HepG2 (cell line): Measurements from ENCODE around the gene HACD2. TPM values are rescaled to one million over a fixed set of nuclear protein-coding genes. Genes with fewer than 3 reads are reported as not detected.

ENCODE experiments used
- ATAC-seq: fragments of 200-7000 bp; cut with Tn5 transposase; 3 replicates; pipeline ENCODE4 v1.9.1; 2020; ENCODE audit warnings: mild to moderate bottlenecking, moderate library complexity
- BruUV-seq: library from RNA; stranded (reverse); fragments of 400-500 nt; replicated peaks from 2 replicates; lab custom pipeline; 2021; lab: Mats Ljungman, UMichigan
- CTCF ChIA-PET: fragments of 300-600 bp; formaldehyde crosslinking; extraction: SDS; loops from one replicate; lab custom pipeline; 2021; ENCODE audit warnings: low total read pairs, inconsistent platforms, low intra/inter-chr PET ratio; lab: Yijun Ruan, JAX
- POLR2A ChIA-PET: fragments of 350-600 bp; sonication (Branson Sonifier 250); formaldehyde crosslinking; loops from one replicate; lab custom pipeline; 2020; ENCODE audit warnings: antibody characterized with exemption, inconsistent platforms; lab: Yijun Ruan, JAX
- DNase-seq: peaks from one replicate; pipeline ENCODE4 v3.0.0-alpha.2; 2015; ENCODE audit warnings: low spot score
- FAIRE-seq: peaks from 3 replicates; lab custom pipeline; 2011; peaks lifted over from hg19 to GRCh38; lab: Jason Lieb, UNC
- H2AFZ ChIP-seq: one replicate; pipeline ENCODE4 v1.6.1; 2011; ENCODE audit warnings: low read length, inconsistent platforms
- H3K27ac ChIP-seq: fragments of 300-600 bp; 3 replicates; pipeline ENCODE4 v1.8.0; 2011; ENCODE audit warnings: mixed run types, mild to moderate bottlenecking, mixed read lengths, low read length, inconsistent platforms; ENCODE audit not compliant: insufficient read depth; ENCODE audit errors: extremely low read length
- H3K27me3 ChIP-seq, 2 experiments: fragments of 200-600 bp in 1 of 2; 2 replicates in 1 of 2; 3 replicates in 1 of 2; pipeline versions ENCODE4 v1.6.0 to v1.8.0; 2011; ENCODE audit warnings: low read length in 2 of 2, mild to moderate bottlenecking in 2 of 2, moderate library complexity in 2 of 2, inconsistent platforms in 1 of 2; ENCODE audit not compliant: insufficient read depth in 2 of 2, control insufficient read depth in 1 of 2
- H3K36me3 ChIP-seq, 2 experiments: fragments of 200-600 bp in 1 of 2; replicated peaks in 1 of 2; 2 replicates in 1 of 2; 3 replicates in 1 of 2; pipeline versions ENCODE4 v1.5.1 to v1.8.0; 2011; ENCODE audit warnings: low read length in 2 of 2, inconsistent platforms in 1 of 2; ENCODE audit not compliant: insufficient read depth in 2 of 2, control insufficient read depth in 1 of 2
- H3K4me1 ChIP-seq: 2 replicates; pipeline ENCODE4 v1.5.1; 2012; ENCODE audit warnings: low read length, inconsistent platforms; ENCODE audit not compliant: insufficient read depth
- H3K4me2 ChIP-seq: 2 replicates; pipeline ENCODE4 v1.6.0; 2011; ENCODE audit warnings: low read depth, low read length, inconsistent platforms
- H3K4me3 ChIP-seq, 3 experiments: fragments of 200-600 bp in 1 of 3; sonication (generic), shearing (Covaris generic) in 1 of 3; replicated peaks in 1 of 3; 2 replicates each; pipeline ENCODE4 v1.5.1; 2011 to 2016; ENCODE audit warnings: low read length in 3 of 3, inconsistent platforms in 2 of 3, low read depth in 2 of 3, mild to moderate bottlenecking in 2 of 3, control low read depth in 1 of 3, mixed read lengths in 1 of 3; ENCODE audit not compliant: insufficient read depth in 1 of 3
- H3K79me2 ChIP-seq: one replicate; pipeline ENCODE4 v1.6.1; 2011; ENCODE audit warnings: low read length, inconsistent platforms; ENCODE audit not compliant: insufficient read depth
- H3K9ac ChIP-seq: 2 replicates; pipeline ENCODE4 v1.6.0; 2011; ENCODE audit warnings: mild to moderate bottlenecking, low read depth, low read length, inconsistent platforms; ENCODE audit not compliant: insufficient read depth
- H3K9me3 ChIP-seq: 2 replicates; pipeline ENCODE4 v1.5.1; 2012; ENCODE audit warnings: mild to moderate bottlenecking, low read length
- H4K20me1 ChIP-seq: 2 replicates; pipeline ENCODE4 v1.6.0; 2011; ENCODE audit warnings: inconsistent platforms, mild to moderate bottlenecking, low read length, moderate library complexity; ENCODE audit not compliant: insufficient read depth
- ATF4 ChIP-seq, 2 experiments: fragments of 450-650 bp in 1 of 2; sonication (generic) in 1 of 2; formaldehyde crosslinking; IDR thresholded peaks; 2 replicates each; pipeline versions ENCODE4 v1.5.0 to v1.8.0; 2020 to 2022; ENCODE audit warnings: mild to moderate bottlenecking in 1 of 2, missing genetic modification reagents in 1 of 2
- BCL3 ChIP-seq: sonication (generic); formaldehyde crosslinking; IDR thresholded peaks from 2 replicates; pipeline ENCODE4 v1.5.1; 2020; ENCODE audit warnings: mild to moderate bottlenecking, missing genetic modification reagents, moderate library complexity
- FOXA3 ChIP-seq: IDR thresholded peaks from 2 replicates; pipeline ENCODE4 v1.6.1; 2016; ENCODE audit warnings: missing genetic modification reagents, missing compliant biosample characterization
- TBL1XR1 ChIP-seq: fragments of 150-350 bp; IDR thresholded peaks from 2 replicates; pipeline ENCODE4 v1.6.1; 2014; ENCODE audit warnings: borderline replicate concordance, low read length; ENCODE audit not compliant: partially characterized antibody
- ZBTB44 ChIP-seq: sonication (generic); formaldehyde crosslinking; IDR thresholded peaks from 2 replicates; pipeline ENCODE4 v1.4.0; 2020; ENCODE audit warnings: missing genetic modification reagents
- ZC3H4 ChIP-seq: sonication (generic); formaldehyde crosslinking; IDR thresholded peaks from 2 replicates; pipeline ENCODE4 v1.4.0; 2020; ENCODE audit warnings: missing genetic modification reagents, borderline replicate concordance
- ZEB1 ChIP-seq: IDR thresholded peaks from 2 replicates; pipeline ENCODE4 v1.6.1; 2012; ENCODE audit warnings: mild to moderate bottlenecking, low read depth, inconsistent platforms; ENCODE audit not compliant: insufficient replicate concordance
- ZMYM4 ChIP-seq: sonication (generic); formaldehyde crosslinking; IDR thresholded peaks from 2 replicates; pipeline ENCODE4 v1.8.1; 2023; ENCODE audit warnings: mild to moderate bottlenecking, missing genetic modification reagents
- ZNF235 ChIP-seq: sonication (generic); formaldehyde crosslinking; IDR thresholded peaks from 2 replicates; pipeline ENCODE4 v1.8.1; 2023; ENCODE audit warnings: mild to moderate bottlenecking, missing genetic modification reagents, borderline replicate concordance
- ZNF331 ChIP-seq: sonication (generic); formaldehyde crosslinking; IDR thresholded peaks from 2 replicates; pipeline ENCODE4 v1.4.0; 2020; ENCODE audit warnings: missing genetic modification reagents
- ZNF546 ChIP-seq: sonication (generic); formaldehyde crosslinking; conservative IDR thresholded peaks from 2 replicates; pipeline ENCODE4 v1.8.1; 2023; ENCODE audit warnings: mild to moderate bottlenecking, missing genetic modification reagents
- ZNF761 ChIP-seq: sonication (generic); formaldehyde crosslinking; conservative IDR thresholded peaks from 2 replicates; pipeline ENCODE4 v1.4.0; 2020; ENCODE audit warnings: mild to moderate bottlenecking, missing genetic modification reagents
- WGBS: methylation state at CpG from one replicate; pipeline ENCODE4 v1.1.6; 2017; ENCODE audit warnings: low lambda C conversion rate; 5-methylcytosine and 5-hydroxymethylcytosine counted together
- in situ Hi-C: cut with HindIII; loops from 2 replicates; pipeline ENCODE4 v1.10.0; 2017; ENCODE audit warnings: low pct_unique_long_range_greater_than_20kb; ENCODE audit not compliant: extremely low pct_ligation_motif_present
- intact Hi-C: fragments of 100-400 bp; cut with micrococcal nuclease; formaldehyde crosslinking; loops from one replicate; pipeline ENCODE4 v1.10.0; 2022; ENCODE audit not compliant: unreplicated experiment
- polyA plus RNA-seq, 8 experiments: library from polyadenylated mRNA; depleted of rRNA in 3 of 8; stranded (reverse) in 7 of 8; unstranded in 1 of 8; fragments of >200 nt; fragmentation: Illumina TruSeq in 4 of 8; extraction: Trizol in 4 of 8; gene quantifications; 2 replicates each; pipeline versions ENCODE4 v1.2.1 to v1.2.3, GENCODE V29; 2011 to 2016; ENCODE audit warnings: low read depth in 4 of 8, missing spikeins in 1 of 8, mixed read lengths in 1 of 8; ENCODE audit not compliant: insufficient read depth in 1 of 8
- total RNA-seq, 5 experiments: library from RNA; depleted of rRNA; stranded (reverse); fragments of >200 nt; fragmentation: Illumina TruSeq; extraction: Trizol; gene quantifications; 2 replicates each; pipeline ENCODE4 v1.2.3, GENCODE V29; 2016; ENCODE audit warnings: low read depth in 1 of 5

Gene HACD2
- total and polyA plus RNA-seq, 2 of the 13 experiments (the other 11 are each of a cell fraction or from before 2014, with no cell fraction given), result 47.0 to 50.4 TPM

- in situ Hi-C loops (no loop called here), intact Hi-C loops (no loop called here)
- Histone ChIP-seq H3K36me3 (no peaks in the 10 kb centered on the region; a peak in 1 of 5 replicates), H3K4me3 (no peak overlapping the region), H3K4me1 (peaks cover 8% of the 10 kb centered on the region; the same call in 1 of the 2 replicates), H2AFZ (no peak overlapping the region), H4K20me1 (no peaks in the 10 kb centered on the region), H3K27me3 (no peaks in the 10 kb centered on the region), H3K79me2 (no peaks in the 10 kb centered on the region), H3K4me2 (no peak overlapping the region), H3K9ac (no peak overlapping the region), H3K27ac (no peak overlapping the region), H3K9me3 (peaks cover 21% of the 10 kb centered on the region)
- WGBS, result 94% methylated on average over 3 of the region's 3 CpGs
- no peak for DNase-seq
- ATAC-seq, result no peak
- ChIA-PET CTCF (no interaction called here), POLR2A (no interaction called here)
- FAIRE-seq, result no peak
- no TSS peak for BruUV-seq
- TF ChIP-seq ATF4 (CRISPR knock-in tag; IDR thresholded peaks at IDR 0.05) (no peak), ZC3H4 (CRISPR knock-in tag) (no peak), TBL1XR1 (no peak), ZMYM4 (no peak), ZBTB44 (no peak), ZNF331 (no peak), ZNF761 (CRISPR knock-in tag) (no peak), ZEB1 (no peak), FOXA3 (CRISPR knock-in tag) (no peak), ZNF235 (CRISPR knock-in tag) (no peak), BCL3 (CRISPR knock-in tag) (no peak), ZNF546 (CRISPR knock-in tag) (no peak)
Observed at GRCh38 chr3:123593381-123593780, 8.5 kb upstream of the HACD2 start.
